GM20000 (cell line): ENCODE data around the gene PRDM13.
A peak's percentile ranks its signal among the peaks of the same experiment; 100 is the strongest.

Experiments used
- DNase-seq: peaks from one replicate; pipeline ENCODE4 v3.0.0; 2012; ENCODE audit warnings: low spot score
- TF ChIP-seq, protein P1 (sequence below): IDR thresholded peaks from 2 replicates; pipeline ENCODE4 v1.5.1; 2012; ENCODE audit warnings: mild to moderate bottlenecking, control low read depth; ENCODE audit errors: extremely low read depth, missing control alignments

The PRDM13 gene

DNA sequence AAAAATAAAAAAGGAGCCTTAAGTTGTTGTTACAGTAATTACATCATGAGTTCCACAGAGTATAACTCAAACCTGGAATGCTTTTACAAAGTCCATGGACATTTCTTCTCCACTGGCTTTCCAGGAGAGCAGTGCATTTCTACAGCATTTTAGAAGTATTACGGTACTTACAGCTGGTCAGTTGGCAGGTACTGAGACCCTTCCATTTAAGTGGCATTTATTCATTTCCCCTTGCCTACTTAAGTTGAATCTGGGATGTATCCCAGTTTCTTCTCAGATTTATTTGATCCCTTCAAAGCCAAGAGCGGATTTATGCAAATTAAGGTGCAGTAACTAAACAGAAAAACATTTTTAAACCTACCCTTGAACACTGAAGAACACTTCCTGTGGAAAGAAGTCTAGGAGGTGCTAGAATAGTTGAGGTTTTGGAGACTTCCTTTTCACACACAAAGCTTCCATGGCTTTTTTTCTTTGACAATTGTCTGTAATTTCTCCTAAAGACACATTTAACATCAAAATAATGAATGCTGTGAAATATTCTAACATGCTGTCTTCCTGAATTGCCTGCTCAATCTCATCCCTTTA lies 3.4 kb downstream of the PRDM13 start:
- TF ChIP-seq, protein P1, sequence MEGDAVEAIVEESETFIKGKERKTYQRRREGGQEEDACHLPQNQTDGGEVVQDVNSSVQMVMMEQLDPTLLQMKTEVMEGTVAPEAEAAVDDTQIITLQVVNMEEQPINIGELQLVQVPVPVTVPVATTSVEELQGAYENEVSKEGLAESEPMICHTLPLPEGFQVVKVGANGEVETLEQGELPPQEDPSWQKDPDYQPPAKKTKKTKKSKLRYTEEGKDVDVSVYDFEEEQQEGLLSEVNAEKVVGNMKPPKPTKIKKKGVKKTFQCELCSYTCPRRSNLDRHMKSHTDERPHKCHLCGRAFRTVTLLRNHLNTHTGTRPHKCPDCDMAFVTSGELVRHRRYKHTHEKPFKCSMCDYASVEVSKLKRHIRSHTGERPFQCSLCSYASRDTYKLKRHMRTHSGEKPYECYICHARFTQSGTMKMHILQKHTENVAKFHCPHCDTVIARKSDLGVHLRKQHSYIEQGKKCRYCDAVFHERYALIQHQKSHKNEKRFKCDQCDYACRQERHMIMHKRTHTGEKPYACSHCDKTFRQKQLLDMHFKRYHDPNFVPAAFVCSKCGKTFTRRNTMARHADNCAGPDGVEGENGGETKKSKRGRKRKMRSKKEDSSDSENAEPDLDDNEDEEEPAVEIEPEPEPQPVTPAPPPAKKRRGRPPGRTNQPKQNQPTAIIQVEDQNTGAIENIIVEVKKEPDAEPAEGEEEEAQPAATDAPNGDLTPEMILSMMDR, result no peak
- DNase-seq, result no peak

DNA sequence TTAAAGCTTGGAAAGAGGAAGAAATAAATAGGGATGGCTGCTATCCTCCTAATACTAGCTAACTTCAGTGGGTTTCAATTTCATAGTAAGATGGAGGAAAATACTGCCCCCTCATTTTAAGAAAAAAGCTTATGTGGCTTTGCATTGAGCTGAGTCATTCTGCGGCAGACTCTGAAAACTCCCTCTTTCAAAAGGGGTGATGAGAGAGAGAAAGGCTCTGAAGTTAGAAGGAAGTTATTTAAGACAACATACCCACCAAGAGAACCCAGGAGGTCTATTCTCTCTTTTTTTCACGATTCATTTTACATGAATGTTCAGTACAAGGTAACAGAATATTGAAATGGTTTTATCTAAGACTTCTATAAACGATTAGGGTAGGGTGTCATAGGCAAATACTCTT lies 4.5 kb downstream of the PRDM13 start:
- DNase-seq, result peak; percentile 79
- TF ChIP-seq, protein P1, result no peak

DNA sequence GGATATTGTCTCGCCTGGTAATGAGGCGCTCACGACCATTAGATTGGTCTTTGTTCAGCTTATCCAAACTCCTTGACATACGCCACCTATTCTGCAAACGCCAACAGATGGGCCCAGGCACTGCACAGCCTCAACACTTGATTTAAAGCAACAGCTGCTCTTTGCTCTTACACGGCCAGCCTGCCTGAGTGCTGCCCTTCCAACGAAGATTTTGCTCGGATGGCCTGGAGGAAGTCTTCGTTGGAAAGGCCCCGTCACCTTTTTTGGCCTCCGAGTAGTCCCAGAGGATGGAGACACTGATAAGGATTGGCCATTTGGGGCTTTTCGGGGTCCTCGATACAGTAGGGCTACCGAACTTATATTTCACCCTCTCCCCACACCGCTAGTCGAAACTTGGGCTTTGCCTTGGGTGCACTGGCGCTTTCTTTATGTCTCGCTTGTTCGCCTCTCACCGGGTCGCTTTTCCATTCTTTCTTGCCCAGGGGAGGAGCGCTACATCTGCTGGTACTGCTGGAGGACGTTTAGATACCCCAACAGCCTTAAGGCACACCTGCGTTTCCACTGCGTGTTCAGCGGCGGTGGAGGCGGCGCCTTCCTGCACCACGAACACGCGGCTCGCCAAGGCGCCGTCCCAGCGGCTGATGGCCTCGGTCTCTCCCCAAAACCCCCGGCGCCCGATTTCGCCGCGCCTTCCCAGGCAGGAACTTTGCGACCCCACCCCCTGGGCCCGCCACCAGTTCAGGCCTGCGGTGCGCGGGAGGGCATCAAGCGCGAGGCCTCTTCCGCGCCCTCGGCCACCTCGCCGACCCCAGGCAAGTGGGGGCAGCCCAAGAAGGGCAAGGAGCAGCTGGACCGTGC lies 6.1 kb downstream of the PRDM13 start:
- TF ChIP-seq, protein P1, result no peak
- peak; percentile 32 for DNase-seq

DNA sequence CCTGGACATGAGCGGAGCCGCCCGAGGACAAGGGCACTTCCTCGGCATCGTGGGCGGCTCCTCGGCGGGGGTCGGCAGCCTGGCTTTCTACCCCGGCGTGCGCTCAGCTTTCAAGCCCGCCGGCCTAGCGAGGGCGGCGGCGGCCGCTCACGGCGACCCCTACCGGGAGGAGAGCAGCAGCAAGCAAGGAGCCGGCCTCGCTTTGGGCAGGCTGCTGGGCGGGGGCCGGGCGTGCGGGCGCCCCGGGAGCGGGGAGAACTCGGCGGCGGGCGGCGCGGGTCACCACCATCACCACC lies 6.7 kb downstream of the PRDM13 start:
- DNase-seq, result peak; percentile 88

DNA sequence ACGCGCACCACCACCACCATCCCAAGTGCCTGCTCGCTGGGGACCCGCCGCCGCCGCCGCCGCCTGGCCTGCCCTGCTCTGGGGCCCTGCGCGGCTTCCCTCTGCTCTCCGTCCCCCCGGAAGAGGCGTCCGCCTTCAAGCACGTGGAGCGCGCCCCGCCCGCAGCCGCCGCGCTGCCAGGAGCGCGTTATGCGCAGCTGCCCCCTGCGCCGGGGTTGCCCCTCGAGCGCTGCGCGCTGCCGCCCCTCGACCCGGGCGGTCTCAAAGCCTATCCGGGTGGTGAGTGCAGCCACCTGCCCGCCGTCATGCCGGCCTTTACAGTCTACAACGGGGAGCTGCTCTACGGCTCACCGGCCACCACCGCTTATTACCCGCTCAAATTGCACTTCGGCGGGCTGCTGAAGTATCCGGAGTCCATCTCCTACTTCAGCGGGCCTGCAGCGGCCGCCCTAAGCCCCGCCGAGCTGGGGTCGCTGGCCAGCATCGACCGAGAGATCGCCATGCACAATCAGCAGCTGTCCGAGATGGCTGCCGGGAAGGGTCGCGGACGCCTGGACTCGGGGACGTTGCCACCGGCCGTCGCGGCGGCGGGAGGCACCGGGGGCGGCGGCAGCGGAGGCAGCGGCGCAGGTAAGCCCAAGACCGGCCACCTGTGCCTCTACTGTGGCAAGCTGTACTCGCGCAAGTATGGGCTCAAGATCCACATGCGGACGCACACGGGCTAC lies 7.2 kb downstream of the PRDM13 start:
- TF ChIP-seq, protein P1, result no peak
- peak; percentile 83 for DNase-seq

More for the DNA sequence above, 6.7 kb downstream of the PRDM13 start:
- TF ChIP-seq, protein P1, result peak; percentile 45

DNA sequence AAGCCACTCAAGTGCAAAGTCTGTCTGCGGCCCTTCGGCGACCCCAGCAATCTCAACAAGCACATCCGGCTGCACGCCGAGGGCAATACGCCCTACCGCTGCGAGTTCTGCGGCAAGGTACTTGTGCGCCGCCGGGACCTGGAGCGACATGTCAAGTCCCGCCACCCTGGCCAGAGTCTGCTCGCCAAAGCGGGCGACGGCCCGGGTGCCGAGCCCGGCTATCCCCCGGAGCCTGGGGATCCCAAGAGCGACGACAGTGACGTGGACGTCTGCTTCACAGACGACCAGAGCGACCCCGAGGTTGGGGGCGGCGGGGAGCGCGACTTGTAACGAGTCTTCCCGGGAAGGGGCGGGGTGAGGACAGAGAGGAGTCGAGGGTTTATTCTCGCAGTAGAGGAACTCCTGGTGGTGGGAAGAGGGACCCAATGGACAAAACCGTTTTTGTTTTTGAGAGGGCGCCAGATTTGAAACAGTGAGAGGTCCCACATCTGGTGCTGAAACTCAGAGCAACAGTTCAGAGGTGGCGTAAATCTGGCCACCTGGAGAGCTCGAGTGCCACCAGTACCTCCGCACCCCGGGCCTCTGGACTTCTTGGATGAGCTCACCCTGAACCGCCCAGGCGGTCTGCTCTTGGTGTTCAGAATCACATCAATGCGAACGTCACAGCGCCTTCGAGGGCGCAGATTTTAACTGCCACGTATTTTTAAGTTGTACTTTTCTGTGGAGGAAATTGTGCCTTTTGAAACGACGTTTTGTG lies 8.0 kb downstream of the PRDM13 start:
- peak; percentile 53 for DNase-seq
- TF ChIP-seq, protein P1, result no peak
